Measurements from ENCODE around the gene PKP3.

DNA sequence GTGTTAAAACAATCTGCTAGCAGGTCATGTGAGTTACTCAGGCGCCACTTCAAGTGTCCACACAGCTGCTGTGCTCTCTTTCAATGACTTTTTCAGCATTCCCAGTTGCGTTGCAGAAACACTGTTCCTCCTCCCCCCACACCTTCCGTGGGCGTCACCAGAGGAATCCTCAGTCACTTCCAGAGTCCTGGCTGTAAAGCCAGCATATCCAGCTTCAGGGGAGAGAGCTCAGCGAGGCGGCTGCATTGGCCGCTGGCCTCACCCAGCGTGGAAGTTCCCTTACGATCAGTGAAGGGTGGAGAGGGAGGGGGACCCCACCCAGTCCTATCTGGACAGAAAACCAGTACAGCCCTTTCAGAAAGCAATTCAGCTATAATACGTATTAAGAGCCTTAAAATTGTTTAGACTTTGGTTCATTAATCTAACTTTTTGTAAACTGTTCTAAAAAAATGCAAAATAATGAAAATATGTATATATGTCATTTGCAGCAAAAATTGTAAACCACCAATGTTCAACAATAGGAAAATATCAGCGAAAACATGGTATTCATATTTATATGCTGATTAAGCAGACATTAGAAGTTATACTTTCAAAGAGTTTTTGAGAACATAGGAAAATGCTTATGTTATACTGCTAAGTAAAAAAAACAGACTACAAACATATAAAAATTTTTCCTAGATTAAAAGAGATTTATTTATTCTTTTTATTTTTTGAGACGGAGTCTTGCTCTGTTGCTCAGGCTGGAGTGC, 50.6 kb downstream of the PKP3 start:
- TF ChIP-seq POLR2A (IDR thresholded peaks at IDR 0.05) (no peak), CTCF (IDR thresholded peaks at IDR 0.05) (no peak)

Data from lower leg skin (tissue), 3 donors.